GM08714 (cell line): ENCODE results near the gene LRRC74B.

Experiments
- H3K4me3 ChIP-seq: fragments of 200-500 bp; sonication (Bioruptor generic); 2 replicates; pipeline ENCODE4 v1.5.1; 2014; ENCODE audit warnings: mild to moderate bottlenecking, low read length, inconsistent platforms
- ZNF274 ChIP-seq: IDR thresholded peaks from 2 replicates; pipeline ENCODE4 v1.6.1; 2012; ENCODE audit warnings: mild to moderate bottlenecking, low read depth, low read length

The LRRC74B gene

GRCh38 chr22:21009638-21010425 is 35.9 kb upstream of the LRRC74B start:
- no peak overlapping the region for H3K4me3 ChIP-seq
- no peak for TF ChIP-seq ZNF274

- no peak overlapping the region for H3K4me3 ChIP-seq
- TF ChIP-seq ZNF274 = no peak
Observed at GRCh38 chr22:21010426-21011113, 35.2 kb upstream of the LRRC74B start.

DNA sequence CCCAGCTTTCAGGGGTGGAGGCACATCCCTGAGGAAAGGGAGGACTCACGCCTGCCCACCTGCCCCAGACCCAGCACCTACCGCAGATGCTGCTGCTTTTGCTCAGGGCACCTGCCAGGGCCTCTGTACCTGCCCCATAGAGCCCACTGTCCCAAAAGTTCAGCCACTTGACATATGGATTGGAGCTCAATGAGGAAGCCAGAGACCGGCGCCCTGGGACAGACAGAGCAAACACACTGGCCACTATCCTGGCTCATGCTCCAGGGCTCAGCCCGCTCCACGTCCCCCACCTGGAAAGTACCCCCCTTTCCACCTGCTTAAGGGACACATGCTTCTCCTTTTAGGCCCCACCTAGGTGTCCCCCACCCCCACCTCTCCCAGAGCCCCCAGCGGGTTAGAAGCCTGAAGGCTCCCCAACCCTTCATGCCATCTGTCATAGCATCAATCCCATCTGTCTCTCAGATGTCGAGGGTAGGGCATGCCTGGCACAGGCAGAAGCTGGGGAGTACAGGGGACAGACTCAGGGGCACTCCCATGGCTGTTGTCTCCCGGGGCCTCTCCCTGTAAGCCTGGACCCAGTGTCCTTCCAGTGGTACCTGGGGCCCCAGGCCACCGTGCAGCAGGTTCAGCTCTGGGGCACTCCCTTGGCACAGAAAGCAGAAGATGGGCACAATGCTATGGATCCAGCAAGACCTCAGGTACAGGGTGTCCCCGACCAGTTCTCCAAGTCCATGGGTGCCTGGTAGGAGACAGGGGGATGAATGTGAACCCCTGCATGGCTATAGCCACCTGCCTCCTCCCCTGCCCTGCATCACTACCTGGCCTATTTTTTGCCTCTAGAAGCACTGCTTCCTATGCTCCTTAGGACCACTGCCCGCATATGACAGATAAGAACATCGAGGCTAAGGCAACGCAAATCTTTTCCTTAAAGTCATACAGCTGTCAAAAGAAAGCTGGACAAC is 33.0 kb upstream of the LRRC74B start:
- H3K4me3 ChIP-seq = no peak overlapping the region
- TF ChIP-seq ZNF274 = no peak

DNA sequence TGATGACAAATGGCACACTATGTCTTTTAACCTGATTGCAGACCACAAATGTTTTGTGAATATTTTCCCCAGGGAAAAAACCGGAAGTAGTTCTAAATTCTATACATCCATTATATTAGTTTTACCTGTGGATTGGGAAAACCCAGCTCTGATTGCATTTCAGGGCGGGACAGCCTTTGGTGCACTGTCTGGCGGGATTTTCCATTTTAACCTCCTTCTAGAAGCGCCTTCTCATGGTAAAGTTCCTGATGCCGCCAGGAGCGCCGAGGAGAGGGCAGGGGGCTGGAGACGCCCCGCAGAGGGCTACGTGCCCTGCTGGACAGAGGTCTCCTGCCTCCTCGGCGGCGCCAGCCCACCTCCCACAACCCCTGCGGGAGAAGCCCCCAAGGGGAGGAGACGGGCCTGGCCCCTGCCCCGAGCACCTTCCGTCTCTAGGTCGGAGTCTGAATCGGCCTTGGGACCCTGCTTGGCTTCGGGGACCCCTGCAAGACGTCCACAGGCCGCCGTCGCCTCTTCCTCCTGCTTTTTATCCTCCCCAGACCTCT is 32.0 kb upstream of the LRRC74B start:
- no peak for TF ChIP-seq ZNF274
- peak overlapping the region; percentile 16; the same call in 1 of the 2 replicates for H3K4me3 ChIP-seq

DNA sequence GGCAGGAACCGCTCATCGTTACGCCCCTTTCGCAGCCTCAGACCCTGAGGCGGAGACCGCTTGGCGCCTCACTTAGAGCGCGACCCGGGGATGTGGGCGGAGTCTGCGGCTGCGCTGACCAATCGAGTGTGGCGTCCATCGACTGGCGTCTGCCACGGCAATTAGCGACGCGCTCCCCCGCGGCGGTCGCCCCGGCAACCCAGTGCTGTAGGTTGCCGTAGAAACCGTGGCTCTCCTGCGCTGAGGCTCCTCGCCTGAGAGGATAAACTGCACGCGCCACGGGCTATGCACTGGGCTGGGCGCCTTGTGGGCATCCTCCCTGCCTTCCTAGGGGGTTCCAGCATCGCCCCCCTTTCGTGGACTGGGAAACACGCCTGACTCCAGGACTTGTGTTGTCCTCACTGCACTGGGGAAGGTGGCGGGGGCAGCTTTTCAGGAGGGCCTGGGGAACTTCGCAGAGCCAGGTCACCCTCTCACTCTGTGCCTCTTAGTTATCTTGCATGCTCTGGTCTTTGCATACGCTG is 31.5 kb upstream of the LRRC74B start:
- H3K4me3 ChIP-seq = peak overlapping the region; percentile 16; the same call in 1 of the 2 replicates
- no peak for TF ChIP-seq ZNF274

DNA sequence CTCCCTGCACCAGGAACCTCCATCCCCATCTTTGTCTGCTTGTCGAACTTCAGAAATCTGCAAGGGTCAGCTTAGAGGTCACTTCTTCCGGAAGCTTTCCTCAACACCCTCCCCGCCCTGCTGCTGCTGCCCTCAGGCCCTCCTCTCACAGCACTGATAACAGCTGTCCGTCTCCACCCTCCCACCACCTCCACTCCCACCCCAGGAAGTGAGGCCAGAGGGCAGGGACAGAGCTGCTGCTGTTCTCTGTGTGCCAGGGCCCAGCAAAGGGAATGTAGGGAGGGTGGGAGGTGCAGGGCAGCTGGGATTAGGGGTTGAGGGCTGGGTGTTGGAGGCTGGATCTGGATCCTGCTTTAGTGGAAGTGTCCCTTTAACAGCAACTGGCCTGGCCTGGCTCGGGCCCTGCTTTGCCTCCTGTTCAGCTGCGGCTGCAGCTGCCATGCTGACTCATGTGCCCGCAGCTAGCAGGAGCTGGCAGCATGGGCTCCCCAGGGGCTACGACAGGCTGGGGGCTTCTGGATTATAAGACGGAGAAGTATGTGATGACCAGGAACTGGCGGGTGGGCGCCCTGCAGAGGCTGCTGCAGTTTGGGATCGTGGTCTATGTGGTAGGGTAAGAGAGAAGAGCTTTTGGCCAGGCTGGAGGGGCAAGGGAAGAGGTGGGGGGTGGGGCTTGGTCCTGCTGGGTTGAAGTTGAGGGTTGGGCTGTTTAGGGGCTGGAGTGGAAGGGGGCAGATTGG is 30.9 kb upstream of the LRRC74B start, which contains the start of gene P2RX6:
Gene P2RX6, plus strand, starts transcription at position 440 of the 740 bp plus-strand sequence. Its CDS starts 10 bp downstream, at position 450.
- no peak for TF ChIP-seq ZNF274
- H3K4me3 ChIP-seq = peak within 1 kb of the TSS; percentile 16; the same call in 1 of the 2 replicates

- H3K4me3 ChIP-seq = no peak overlapping the region
- TF ChIP-seq ZNF274 = no peak
Observed at GRCh38 chr22:21015466-21016006, 30.2 kb upstream of the LRRC74B start.

- no peak for TF ChIP-seq ZNF274
- H3K4me3 ChIP-seq = no peak overlapping the region
Observed at GRCh38 chr22:21016644-21017420, 28.9 kb upstream of the LRRC74B start.

DNA sequence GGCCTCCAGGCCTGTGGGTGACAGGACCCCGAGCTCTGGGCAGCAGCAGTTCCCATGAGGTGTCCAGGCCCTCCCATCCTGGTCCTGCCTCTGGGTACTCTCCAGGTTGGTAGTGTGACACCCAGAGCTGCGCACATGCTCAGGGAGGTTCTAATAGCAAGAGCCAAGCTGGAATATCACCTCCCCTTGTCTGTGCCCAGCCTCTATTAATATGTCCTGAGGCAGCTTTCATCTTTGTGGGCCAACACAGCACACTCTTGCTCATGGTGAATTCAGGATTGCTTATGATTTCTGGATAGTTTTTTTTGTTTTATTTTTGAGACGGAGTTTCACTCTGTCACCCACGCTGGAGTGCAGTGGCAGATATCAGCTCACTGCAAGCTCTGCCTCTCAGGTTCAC is 27.4 kb upstream of the LRRC74B start:
- no peak overlapping the region for H3K4me3 ChIP-seq
- no peak for TF ChIP-seq ZNF274

DNA sequence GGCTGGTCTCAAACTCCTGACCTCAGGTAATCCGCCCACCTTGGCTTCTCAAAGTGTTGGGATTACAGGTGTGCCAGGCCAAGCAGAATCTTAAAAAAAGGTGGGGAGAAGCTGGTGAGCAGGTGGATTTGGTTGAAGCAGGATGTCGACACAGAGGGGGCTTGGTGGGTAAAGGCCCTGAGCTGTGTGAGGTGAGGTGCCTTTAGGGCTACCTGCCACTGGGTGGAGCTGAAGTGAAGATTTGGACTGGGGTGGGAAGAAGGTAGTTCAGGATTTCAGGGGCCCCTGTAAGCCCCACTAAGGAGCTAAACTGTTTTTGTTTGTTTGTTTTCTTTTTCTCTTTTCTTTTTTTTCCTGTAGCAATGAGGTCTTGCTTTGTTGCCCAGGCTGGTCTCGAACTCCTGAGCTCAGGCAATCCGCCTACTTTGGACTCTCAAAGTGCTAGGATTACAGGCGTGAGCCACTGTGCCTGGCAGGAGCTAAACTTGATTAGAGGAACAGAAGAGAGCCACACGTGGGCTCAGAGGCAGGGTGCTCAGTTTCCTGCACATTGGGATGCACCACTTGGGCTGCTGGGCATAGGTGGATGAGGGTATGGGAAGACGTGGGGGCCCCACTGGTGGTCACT is 24.8 kb upstream of the LRRC74B start:
- no peak overlapping the region for H3K4me3 ChIP-seq
- no peak for TF ChIP-seq ZNF274

GRCh38 chr22:21022507-21022906 is 23.2 kb upstream of the LRRC74B start:
- no peak for TF ChIP-seq ZNF274
- H3K4me3 ChIP-seq = no peak overlapping the region

GRCh38 chr22:21022955-21023614 is 22.7 kb upstream of the LRRC74B start:
- H3K4me3 ChIP-seq = no peak overlapping the region
- no peak for TF ChIP-seq ZNF274
